Measurements from ENCODE around the gene RAE1. TPM values are rescaled to one million over a fixed set of nuclear protein-coding genes. Genes with fewer than 3 reads are reported as not detected.
"Not testable (repeated sequence)": the region's sequence is repeated elsewhere in the genome, so short reads cannot be mapped to it uniquely, and the experiment has no call there.

RAE1 gene
- total RNA-seq, 2 donors from 2014 or later = 14.3 to 14.5 TPM

DNA sequence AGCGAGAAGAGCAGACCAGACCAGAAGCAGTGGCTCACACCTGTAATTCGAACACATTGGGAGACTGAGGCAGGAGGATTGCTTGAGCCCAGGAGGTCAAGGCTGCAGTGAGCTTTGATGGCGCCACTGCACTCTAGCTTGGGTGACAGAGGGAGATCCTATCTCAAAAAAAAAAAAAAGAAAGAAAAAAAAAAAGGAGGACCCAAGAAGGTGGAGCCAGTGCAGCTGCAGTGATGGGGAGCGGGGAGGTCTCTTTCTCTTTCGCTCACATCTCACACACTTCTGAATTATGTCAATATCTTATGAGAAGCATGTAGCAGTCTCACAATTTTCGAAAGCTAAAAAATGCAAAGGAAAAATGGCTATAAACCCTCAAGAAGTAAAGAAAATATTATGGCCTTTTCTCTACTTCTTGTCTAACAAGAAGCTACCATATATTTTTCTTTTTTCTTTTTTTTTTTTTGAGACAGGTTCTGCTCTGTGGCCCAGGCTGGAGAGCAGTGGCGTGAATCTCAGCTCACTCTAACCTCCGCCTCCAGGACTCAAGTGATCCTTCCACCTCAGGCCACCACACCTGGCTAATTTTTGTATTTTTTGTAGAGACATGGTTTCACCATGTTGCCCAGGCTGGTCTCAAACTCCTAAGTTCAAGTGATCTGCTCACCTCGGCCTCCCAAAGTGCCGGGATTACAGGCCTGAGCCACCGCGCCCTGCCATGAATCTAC is 25.3 kb upstream of the RAE1 start:
- ATAC-seq = no peak
- DNase-seq = no peak
- intact Hi-C loops (cut with DNase I) = no loop called here

GRCh38 chr20:57326667-57327455 is 24.2 kb upstream of the RAE1 start:
- ATAC-seq (no peak), DNase-seq (no peak)
- intact Hi-C loops (cut with DNase I) = no loop called here

GRCh38 chr20:57327820-57328219 is 23.2 kb upstream of the RAE1 start:
- intact Hi-C loops (cut with DNase I) = no loop called here
- no peak for ATAC-seq
- no peak for DNase-seq

- ATAC-seq (peak in 1 of 2 donors; percentile 44), DNase-seq (no peak)
- intact Hi-C loops (cut with DNase I) = loop anchor here (5.0 kb wide), 1 partner anchor 237 kb away; no protein-coding TSS in a partner anchor
These were observed 21.3 kb upstream of the RAE1 start, which contains the start of gene SPO11 for GRCh38 chr20:57329608-57330221. Gene SPO11 (plus strand): TSS chr20:57329803. CDS start chr20:57329868, 65 bp downstream.

- intact Hi-C loops (cut with DNase I) = loop anchor here (5.0 kb wide), 1 partner anchor 239 kb away; no protein-coding TSS in a partner anchor
These were observed 20.1 kb upstream of the RAE1 start for GRCh38 chr20:57330998-57331397.

GRCh38 chr20:57332105-57333089 is 18.7 kb upstream of the RAE1 start:
- intact Hi-C loops (cut with DNase I) = loop anchor here (5.0 kb wide), 1 partner anchor 240 kb away; no protein-coding TSS in a partner anchor
- ATAC-seq (no peak), DNase-seq (no peak)

More at GRCh38 chr20:57330998-57331397, 20.1 kb upstream of the RAE1 start:
- ATAC-seq (no peak), DNase-seq (no peak)

DNA sequence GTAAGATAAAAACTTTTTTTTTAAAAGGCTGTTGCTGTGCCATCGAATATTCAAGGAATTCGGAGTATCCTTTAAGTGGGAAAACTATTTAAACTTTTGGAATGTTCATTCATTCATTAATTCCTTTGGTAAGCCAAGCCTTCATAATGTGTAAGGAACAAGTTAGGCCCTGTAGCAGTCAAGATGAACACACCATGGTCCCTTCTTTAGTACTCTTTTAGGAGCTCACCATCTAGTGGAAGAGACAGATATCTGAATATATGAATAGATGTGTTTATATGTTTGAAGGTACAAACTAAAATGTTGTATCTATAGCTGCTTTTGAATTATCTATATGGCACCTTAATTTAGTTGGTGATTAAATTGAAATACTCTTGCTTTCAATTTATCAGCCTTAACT is 15.7 kb upstream of the RAE1 start:
- DNase-seq (no peak), ATAC-seq (no peak)
- intact Hi-C loops (cut with DNase I) = no loop called here

DNA sequence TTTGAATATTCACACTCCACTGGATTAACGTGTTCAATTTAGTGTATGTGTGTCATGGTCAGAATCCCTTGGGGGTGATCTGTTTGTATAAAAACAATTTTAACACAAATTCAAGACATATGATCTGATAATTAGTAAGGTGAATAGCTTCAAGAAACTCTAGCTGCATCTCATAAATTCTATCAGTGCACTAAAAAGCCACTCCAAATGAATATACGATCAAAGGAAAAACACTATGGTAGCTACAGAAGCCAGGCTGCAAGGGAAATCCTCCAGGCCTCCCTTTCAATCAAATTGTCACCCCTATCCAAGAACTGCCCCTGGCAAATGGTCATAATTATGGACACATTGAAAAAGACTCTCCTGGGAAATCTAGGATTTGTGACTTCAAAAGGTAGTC is 9.4 kb upstream of the RAE1 start:
- intact Hi-C loops (cut with DNase I) = loop anchor here in 1 of 2 donors (5.0 kb wide), 1 partner anchor 794 kb away; no protein-coding TSS in a partner anchor
- DNase-seq (no peak), ATAC-seq (no peak)

- ATAC-seq (no peak), DNase-seq (no peak)
- intact Hi-C loops (cut with DNase I) = loop anchor here in 1 of 2 donors (5.0 kb wide), 1 partner anchor 796 kb away; no protein-coding TSS in a partner anchor
These were observed 8.2 kb upstream of the RAE1 start for GRCh38 chr20:57342829-57343228.

DNA sequence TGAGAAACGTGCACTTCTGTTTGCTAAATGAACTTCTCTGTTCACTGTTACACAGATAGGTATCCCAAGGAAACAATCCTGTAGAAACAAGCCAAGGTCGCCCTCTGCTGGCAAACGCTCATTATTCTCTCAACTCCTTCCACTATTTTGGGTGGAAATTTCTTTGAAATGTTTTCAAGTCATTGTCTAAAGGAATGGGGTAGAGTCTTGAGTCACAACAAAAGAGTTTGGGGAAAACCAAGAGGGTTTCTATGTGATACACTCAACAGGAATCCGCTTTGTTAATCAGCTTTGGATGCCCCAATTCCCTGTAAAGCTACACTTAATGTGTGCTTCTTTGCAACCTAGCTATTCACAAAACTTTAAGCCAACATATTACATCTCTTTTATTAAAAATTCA is 4.6 kb upstream of the RAE1 start:
- intact Hi-C loops (cut with DNase I) = loop anchor here (1.0 to 5.0 kb wide), 2 partner anchors 254 to 257 kb away; no protein-coding TSS in a partner anchor
- peak; percentile 45 to 58 for ATAC-seq

GRCh38 chr20:57347393-57347792 is 3.7 kb upstream of the RAE1 start:
- ATAC-seq (no peak), DNase-seq (no peak)
- intact Hi-C loops (cut with DNase I) = loop anchor here in 1 of 2 donors (5.0 kb wide), 1 partner anchor 255 kb away; no protein-coding TSS in a partner anchor

More for the DNA sequence above, 4.6 kb upstream of the RAE1 start:
- DNase-seq = peak; percentile 78

DNA sequence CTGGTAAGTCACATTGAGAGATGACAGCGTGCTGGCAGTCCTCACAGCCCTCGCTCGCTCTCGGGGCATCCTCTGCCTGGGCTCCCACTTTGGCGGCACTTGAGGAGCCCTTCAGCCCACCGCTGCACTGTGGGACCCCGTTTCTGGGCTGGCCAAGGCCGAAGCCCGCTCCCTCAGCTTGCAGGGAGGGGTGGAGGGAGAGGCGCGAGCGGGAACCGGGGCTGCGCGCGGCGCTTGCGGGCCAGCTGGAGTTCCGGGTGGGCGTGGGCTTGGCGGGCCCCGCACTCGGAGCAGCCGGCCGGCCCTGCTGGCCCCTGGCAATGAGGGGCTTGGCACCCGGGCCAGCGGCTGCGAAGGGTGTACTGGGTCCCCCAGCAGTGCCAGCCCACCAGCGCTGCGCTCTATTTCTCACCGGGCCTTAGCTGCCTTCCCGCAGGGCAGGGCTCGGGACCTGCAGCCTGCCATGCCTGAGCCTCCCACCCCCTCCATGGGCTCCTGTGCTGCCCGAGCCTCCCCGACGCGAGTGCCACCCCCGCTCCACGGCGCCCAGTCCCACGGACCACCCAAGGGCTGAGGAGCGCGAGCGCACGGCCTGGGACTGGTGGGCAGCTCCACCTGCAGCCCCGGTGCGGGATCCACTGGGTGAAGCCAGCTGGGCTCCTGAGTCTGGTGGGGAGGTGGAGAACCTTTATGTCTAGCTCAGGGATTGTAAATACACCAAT is 2.7 kb upstream of the RAE1 start:
- ATAC-seq, DNase-seq: not testable (repeated sequence)
- intact Hi-C loops (cut with DNase I) = loop anchor here in 1 of 2 donors (5.0 kb wide), 1 partner anchor 256 kb away; no protein-coding TSS in a partner anchor

DNA sequence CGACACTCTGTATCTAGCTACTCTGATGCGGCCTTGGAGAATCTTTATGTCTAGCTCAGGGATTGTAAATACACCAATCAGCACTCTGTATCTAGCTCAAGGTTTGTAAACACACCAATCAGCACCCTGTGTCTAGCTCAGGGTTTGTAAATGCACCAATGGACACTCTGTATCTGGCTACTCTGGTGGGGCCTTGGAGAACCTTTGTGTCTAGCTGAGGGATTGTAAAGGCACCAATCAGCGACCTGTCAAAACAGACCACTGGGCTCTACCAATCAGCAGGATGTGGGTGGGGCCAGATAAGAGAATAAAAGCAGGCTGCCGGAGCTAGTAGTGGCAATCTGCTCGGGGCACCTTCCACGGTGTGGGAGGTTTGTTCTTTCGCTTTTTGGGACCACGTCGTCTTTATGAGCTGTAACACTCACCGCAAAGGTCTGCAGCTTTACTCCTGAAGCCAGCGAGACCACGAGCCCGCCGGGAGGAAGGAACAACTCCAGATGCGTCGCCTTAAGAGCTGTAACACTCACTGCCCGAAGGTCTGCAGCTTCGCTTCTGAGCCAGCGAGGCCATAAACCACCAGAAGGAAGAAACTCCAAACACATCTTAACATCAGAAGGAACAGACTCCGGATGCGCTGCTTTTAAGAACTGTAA is 2.0 kb upstream of the RAE1 start:
- intact Hi-C loops (cut with DNase I) = loop anchor here in 1 of 2 donors (5.0 kb wide), 1 partner anchor 257 kb away; no protein-coding TSS in a partner anchor
- not testable (repeated sequence) for DNase-seq, ATAC-seq

DNA sequence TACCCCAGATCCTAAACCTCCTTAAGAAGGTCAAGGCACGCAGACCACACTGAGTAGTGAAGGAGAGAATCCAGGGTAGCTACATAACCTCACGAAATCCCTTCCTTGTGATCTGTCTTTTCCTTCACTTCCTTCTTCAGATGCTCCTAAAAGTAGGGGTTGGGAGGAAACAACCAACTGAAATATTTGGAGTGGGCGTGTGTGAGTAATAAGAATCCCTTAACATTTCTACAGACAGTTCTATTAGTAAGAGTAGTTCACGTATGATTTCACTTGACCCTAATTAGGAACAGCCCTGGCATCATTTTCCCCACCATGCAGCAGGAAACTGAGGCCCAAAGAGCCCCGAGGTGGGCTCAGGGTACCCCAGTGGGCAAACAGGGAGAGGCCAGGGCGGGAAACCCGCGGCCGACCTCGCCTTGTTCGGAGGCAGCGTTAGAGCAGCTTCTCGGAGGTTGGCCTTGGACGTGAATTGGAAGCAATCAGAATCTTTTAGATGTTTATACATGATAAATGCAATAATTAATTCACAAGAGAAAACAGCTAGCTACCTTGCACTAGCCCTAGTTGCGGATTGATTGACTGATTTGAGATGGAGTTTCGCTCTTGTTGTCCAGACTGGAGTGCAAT is 859 bp upstream of the RAE1 start:
- no peak for ATAC-seq
- no peak for DNase-seq

DNA sequence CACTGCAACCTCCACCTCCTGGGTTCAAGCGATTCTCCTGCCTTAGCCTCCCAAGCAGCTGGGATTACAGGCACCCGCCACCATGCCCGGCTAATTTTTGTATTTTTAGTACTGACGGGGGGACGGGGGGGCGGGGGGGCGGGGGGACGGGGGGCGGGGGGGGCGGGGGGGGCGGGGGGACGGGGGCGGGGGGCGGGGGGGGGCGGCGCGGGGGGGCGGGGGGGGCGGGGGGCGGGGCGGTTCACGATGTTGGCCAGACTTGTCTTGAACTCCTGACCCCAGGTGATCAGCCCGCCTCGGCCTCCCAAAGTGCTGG is 371 bp upstream of the RAE1 start:
- ATAC-seq; intact Hi-C loops (cut with DNase I); DNase-seq: not testable (repeated sequence)

More for the DNA sequence above, 859 bp upstream of the RAE1 start:
- intact Hi-C loops (cut with DNase I) = no loop called here

DNA sequence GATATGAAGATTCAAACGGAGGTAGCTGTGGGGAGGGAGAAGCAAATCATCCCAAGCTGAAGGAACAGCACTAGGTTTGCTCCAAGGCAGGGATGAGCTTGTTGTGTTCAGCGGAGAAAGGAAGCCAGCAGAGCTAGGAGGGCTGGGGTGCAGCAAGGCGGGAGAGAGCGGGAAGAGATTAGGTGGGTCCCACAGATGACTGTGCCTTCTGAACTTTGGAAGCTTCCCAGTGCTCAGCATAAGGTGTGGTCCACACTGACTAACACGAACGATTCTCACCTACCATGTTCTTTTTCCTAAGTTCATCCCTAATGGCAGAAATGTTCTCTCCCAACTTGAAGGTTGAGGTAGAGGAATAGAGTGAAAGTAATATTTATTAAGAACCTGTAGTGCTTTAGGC is 1.2 kb downstream of the RAE1 start:
- no peak for DNase-seq
- intact Hi-C loops (cut with DNase I) = no loop called here

GRCh38 chr20:57353351-57353750 is 2.3 kb downstream of the RAE1 start:
- intact Hi-C loops (cut with DNase I) = no loop called here
- ATAC-seq = no peak
- DNase-seq = no peak

More for the DNA sequence above, 1.2 kb downstream of the RAE1 start:
- ATAC-seq = no peak
